Right atrium auricular region (tissue), 2 donors: ENCODE measurements around the gene UQCC2. TPM values are rescaled to one million over a fixed set of nuclear protein-coding genes. Genes with fewer than 3 reads are reported as not detected.

Experiments
- DNase-seq: peaks from one replicate; pipeline ENCODE4 v3.0.0-alpha.2; 2019; ENCODE audit warnings: low spot score
- H3K27ac ChIP-seq, 2 donors: fragments of 200-600 bp; sonication (generic); 1 replicate in 1 of 2; 2 replicates in 1 of 2; pipeline ENCODE4 v1.5.1; 2016 to 2019
- H3K27me3 ChIP-seq, 2 donors: fragments of 200-600 bp; sonication (generic); one replicate each; pipeline versions ENCODE4 v1.5.1 to v1.6.0; 2017 to 2019
- H3K36me3 ChIP-seq: fragments of 200-600 bp; sonication (generic); one replicate; pipeline ENCODE4 v1.5.1; 2016
- H3K4me1 ChIP-seq, 2 donors: fragments of 200-600 bp; sonication (generic); one replicate each; pipeline versions ENCODE4 v1.5.1 to v1.6.0; 2017 to 2019
- H3K4me3 ChIP-seq, 2 donors: fragments of 200-600 bp; sonication (generic); 1 replicate in 1 of 2; 2 replicates in 1 of 2; pipeline ENCODE4 v1.5.1; 2017 to 2019; ENCODE audit warnings: mild to moderate bottlenecking in 1 of 2, moderate library complexity in 1 of 2
- H3K9me3 ChIP-seq, 2 donors: fragments of 200-600 bp; sonication (generic); one replicate each; pipeline ENCODE4 v1.5.1; 2019
- CTCF ChIP-seq, 2 donors: fragments of 200-600 bp; sonication (generic); IDR thresholded peaks; one replicate each; pipeline ENCODE4 v1.5.1; 2019; ENCODE audit warnings: antibody characterized with exemption in 2 of 2
- total RNA-seq, 2 donors: library from RNA; depleted of rRNA; stranded (reverse); fragments of >200 nt; gene quantifications; one replicate each; pipeline ENCODE4 v1.1.0, GENCODE V29; 2016

UQCC2 gene
- total RNA-seq, 2 donors from 2014 or later = 69.1 to 143 TPM

GRCh38 chr6:33683051-33683571, 28.4 kb downstream of the UQCC2 start:
- Histone ChIP-seq H3K36me3 (peaks cover 37% of the 10 kb centered on the region), H3K9me3 (no peaks in the 10 kb centered on the region)

GRCh38 chr6:33682341-33682740, 29.2 kb downstream of the UQCC2 start:
- H3K36me3 ChIP-seq = peaks cover 34% of the 10 kb centered on the region
- no peak for TF ChIP-seq CTCF (IDR thresholded peaks at IDR 0.05)
- H3K4me1 ChIP-seq = no peaks in the 10 kb centered on the region
- no peaks in the 10 kb centered on the region for H3K9me3 ChIP-seq
- no peak overlapping the region for H3K27ac ChIP-seq
- H3K27me3 ChIP-seq = no peaks in the 10 kb centered on the region
- no peak for DNase-seq
- no peak overlapping the region for H3K4me3 ChIP-seq

More at GRCh38 chr6:33683051-33683571, 28.4 kb downstream of the UQCC2 start:
- no peak for DNase-seq
- TF ChIP-seq CTCF (IDR thresholded peaks at IDR 0.05) = no peak
- Histone ChIP-seq H3K27me3 (no peaks in the 10 kb centered on the region), H3K4me1 (no peaks in the 10 kb centered on the region), H3K4me3 (no peak overlapping the region), H3K27ac (no peak overlapping the region)

GRCh38 chr6:33679761-33680160, 31.7 kb downstream of the UQCC2 start:
- Histone ChIP-seq H3K36me3 (peaks cover 43% of the 10 kb centered on the region), H3K4me3 (no peak overlapping the region), H3K4me1 (no peaks in the 10 kb centered on the region), H3K27me3 (no peaks in the 10 kb centered on the region), H3K27ac (no peak overlapping the region), H3K9me3 (no peaks in the 10 kb centered on the region)
- no peak for DNase-seq
- TF ChIP-seq CTCF (IDR thresholded peaks at IDR 0.05) = no peak

GRCh38 chr6:33678932-33679490, 32.5 kb downstream of the UQCC2 start:
- H3K9me3 ChIP-seq = no peaks in the 10 kb centered on the region
- H3K27ac ChIP-seq = no peak overlapping the region
- no peak for DNase-seq
- no peak overlapping the region for H3K4me3 ChIP-seq
- H3K4me1 ChIP-seq = no peaks in the 10 kb centered on the region
- no peaks in the 10 kb centered on the region for H3K27me3 ChIP-seq
- TF ChIP-seq CTCF (IDR thresholded peaks at IDR 0.05) = no peak
- H3K36me3 ChIP-seq = peaks cover 42% of the 10 kb centered on the region

GRCh38 chr6:33678233-33678931, 33.1 kb downstream of the UQCC2 start:
- Histone ChIP-seq H3K27ac (no peak overlapping the region), H3K4me1 (no peaks in the 10 kb centered on the region), H3K9me3 (no peaks in the 10 kb centered on the region), H3K36me3 (peaks cover 46% of the 10 kb centered on the region), H3K4me3 (no peak overlapping the region), H3K27me3 (no peaks in the 10 kb centered on the region)
- no peak for DNase-seq
- TF ChIP-seq CTCF (IDR thresholded peaks at IDR 0.05) = no peak
